Muscle layer of duodenum (tissue), 2 donors: ENCODE measurements around the gene LRP2.

Source experiments
- H3K27ac ChIP-seq: one replicate; pipeline ENCODE4 v1.7.0; 2013; ENCODE audit warnings: mild to moderate bottlenecking, low read length
- H3K27me3 ChIP-seq: one replicate; pipeline ENCODE4 v1.7.0; 2013; ENCODE audit warnings: low read depth, mild to moderate bottlenecking, control low read depth, low read length
- H3K36me3 ChIP-seq, 2 donors: one replicate each; pipeline ENCODE4 v1.7.0; 2013; ENCODE audit warnings: low read length in 2 of 2, control low read depth in 1 of 2, mild to moderate bottlenecking in 1 of 2; ENCODE audit not compliant: insufficient read depth in 2 of 2, control insufficient read depth in 1 of 2
- H3K4me1 ChIP-seq, 2 donors: one replicate each; pipeline ENCODE4 v1.7.0; 2013; ENCODE audit warnings: low read length in 2 of 2, mild to moderate bottlenecking in 2 of 2, control low read depth in 1 of 2, moderate library complexity in 1 of 2; ENCODE audit not compliant: insufficient read depth in 2 of 2, control insufficient read depth in 1 of 2
- H3K4me3 ChIP-seq, 2 donors: one replicate each; pipeline ENCODE4 v1.7.0; 2013; ENCODE audit warnings: low read length in 2 of 2, low read depth in 1 of 2, mild to moderate bottlenecking in 1 of 2
- H3K9me3 ChIP-seq, 2 donors: one replicate each; pipeline ENCODE4 v1.7.0; 2013; ENCODE audit warnings: low read length in 2 of 2, control low read depth in 1 of 2, mild to moderate bottlenecking in 1 of 2; ENCODE audit not compliant: control insufficient read depth in 1 of 2
- donor health status: healthy.

LRP2 gene

DNA sequence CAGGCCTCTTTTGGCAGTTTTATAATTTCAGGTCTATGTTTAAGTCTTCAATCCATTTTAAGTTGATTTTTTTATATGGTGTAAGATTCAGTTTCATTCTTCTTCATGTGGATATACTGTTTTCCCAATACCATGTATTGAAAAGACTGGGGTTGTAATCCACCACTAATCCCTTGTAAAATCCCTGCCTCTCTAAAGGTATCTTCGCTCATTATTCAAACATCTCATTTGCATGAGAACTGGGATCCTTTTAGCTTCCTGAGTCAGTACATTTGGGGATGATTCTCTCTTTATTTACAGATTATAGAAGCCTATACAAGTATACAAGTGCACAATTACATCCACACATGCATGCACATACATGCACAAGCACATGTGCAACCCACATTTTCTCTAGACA is 267.7 kb downstream of the LRP2 start:
- Histone ChIP-seq H3K36me3 (no peaks in the 10 kb centered on the region), H3K27ac (no peak overlapping the region), H3K4me3 (no peak overlapping the region), H3K27me3 (no peaks in the 10 kb centered on the region), H3K4me1 (peaks cover 5 to 11% of the 10 kb centered on the region in 2 donors), H3K9me3 (no peaks in the 10 kb centered on the region)

DNA sequence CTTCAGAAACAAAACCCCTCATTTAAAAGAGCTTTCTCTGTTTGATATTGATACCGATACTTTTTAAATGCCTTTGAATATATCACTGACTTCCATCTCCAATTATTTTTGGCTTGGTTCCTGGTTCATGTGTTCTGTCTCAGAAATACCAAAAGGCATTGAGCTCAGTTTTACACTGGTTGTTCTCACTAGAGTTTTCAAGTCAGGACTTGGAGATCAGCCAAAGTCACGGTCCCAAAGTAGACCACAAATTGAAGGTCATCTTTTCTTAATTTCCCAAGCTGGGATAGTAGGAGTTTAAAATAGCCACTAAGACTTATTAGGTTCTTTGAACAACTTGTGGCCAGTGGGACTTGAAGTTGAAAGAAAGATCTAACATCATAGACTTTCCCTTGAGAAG is 268.8 kb downstream of the LRP2 start:
- H3K4me1 ChIP-seq: peaks cover 5 to 11% of the 10 kb centered on the region in 2 donors
- no peaks in the 10 kb centered on the region for H3K36me3 ChIP-seq
- no peak overlapping the region for H3K27ac ChIP-seq
- H3K4me3 ChIP-seq: no peak overlapping the region
- H3K9me3 ChIP-seq: no peaks in the 10 kb centered on the region
- no peaks in the 10 kb centered on the region for H3K27me3 ChIP-seq

DNA sequence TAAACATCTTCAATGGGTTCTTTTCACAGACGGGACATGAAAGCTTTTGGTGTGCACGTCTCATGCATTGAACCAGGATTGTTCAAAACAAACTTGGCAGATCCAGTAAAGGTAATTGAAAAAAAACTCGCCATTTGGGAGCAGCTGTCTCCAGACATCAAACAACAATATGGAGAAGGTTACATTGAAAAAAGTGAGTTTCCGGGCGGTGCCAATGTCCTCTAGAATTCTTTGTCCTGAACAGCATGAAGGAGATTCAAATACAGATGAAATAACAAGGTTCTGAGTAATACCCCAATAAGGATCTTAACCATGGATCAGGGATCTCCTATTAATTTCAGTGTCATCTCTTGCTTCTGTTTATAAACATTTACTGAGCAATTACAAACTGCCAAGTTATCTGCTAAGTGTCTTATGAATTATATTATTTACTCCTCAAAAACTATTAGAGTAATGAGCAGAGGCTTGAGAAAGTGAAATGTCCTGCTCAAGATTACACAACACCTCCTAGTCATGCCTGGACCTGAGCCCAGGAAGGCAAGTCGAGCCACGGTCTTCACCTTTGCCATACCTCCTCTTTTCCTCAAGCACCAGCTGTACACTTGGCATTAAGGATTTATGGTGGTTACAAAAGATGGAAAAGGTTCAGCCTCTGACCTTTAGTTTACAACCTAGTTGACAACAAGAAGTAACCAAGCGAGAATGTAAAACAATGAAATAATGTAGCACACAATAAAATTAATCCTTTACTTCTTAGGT is 270.4 kb downstream of the LRP2 start:
- no peak overlapping the region for H3K27ac ChIP-seq
- no peaks in the 10 kb centered on the region for H3K36me3 ChIP-seq
- peaks cover 5 to 11% of the 10 kb centered on the region in 2 donors for H3K4me1 ChIP-seq
- H3K27me3 ChIP-seq: no peaks in the 10 kb centered on the region
- H3K9me3 ChIP-seq: no peaks in the 10 kb centered on the region
- H3K4me3 ChIP-seq: no peak overlapping the region

DNA sequence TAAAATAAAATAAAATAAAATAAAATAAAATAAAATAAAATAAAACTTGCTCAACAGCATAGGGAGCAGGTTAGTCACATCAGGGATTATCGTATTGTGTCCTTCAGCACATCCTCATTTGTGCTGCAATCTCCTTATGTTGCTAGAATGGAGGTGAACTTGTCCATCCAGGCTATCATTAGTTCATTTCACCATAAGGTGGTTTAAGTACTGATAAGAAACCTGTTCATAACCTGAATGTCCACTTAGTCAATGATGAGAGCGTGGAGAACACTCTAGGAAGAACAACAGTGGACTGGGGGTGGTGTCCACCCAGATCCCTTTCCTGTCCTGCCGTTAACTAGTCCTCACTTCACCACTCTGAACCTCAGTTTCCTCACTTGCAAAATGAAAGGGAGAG is 271.1 kb downstream of the LRP2 start:
- Histone ChIP-seq H3K27me3 (no peaks in the 10 kb centered on the region), H3K9me3 (no peaks in the 10 kb centered on the region), H3K4me1 (peaks cover 5 to 11% of the 10 kb centered on the region in 2 donors), H3K27ac (no peak overlapping the region), H3K4me3 (no peak overlapping the region), H3K36me3 (no peaks in the 10 kb centered on the region)

DNA sequence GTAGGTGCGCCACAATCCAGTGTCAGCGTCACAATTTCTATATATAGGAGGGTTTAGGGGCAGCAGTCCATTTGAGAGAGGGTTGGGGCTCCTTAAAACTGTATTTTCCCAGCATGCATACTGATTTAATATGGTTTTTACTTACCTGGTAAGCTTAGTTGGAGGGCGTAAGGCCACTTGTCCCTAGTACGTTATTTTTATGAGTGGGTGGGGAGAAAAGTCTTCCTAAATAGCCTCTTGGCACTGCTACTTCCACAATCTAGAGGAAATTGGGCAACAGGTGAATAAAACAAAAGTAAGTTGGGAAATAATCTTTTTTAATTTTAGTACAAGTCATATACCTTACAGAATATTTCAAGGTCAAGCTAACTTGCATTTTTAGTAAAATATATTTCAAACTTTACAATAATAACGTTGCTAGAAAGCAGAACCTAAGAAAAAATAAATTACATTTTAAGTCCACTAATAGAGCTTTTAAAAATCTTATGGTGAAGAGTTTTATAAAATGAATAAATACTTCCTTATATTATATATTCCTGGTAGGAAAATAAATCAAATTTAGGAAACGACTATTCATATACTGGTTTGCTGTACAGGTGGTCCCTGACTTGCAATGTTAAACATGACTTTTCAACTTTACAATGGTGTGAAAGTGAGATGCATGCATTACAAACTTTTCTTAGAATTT is 272.1 kb downstream of the LRP2 start:
- Histone ChIP-seq H3K27me3 (no peaks in the 10 kb centered on the region), H3K9me3 (peaks cover 0 to 3% of the 10 kb centered on the region in 2 donors), H3K27ac (no peak overlapping the region), H3K4me1 (peaks cover 5 to 6% of the 10 kb centered on the region in 2 donors), H3K36me3 (no peaks in the 10 kb centered on the region), H3K4me3 (no peak overlapping the region)

DNA sequence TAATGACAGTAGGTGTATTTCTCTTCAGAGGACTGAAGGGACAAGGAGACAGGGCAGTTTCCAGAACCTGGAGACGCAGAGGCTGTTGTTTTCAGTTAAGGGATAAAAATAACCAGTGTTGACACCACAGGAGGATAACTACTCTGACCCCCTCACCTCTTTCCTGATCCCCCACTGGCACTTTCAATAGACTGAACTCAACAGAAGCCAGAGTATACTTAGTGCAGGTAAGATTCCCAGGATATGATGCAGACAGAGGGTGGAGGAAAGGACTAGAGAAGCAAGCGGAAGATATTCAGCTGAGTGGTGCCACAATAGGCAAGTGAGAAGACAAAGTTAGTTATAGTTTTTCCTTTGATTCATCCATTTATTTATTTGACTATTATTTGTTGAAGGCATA is 273.2 kb downstream of the LRP2 start:
- H3K36me3 ChIP-seq: no peaks in the 10 kb centered on the region
- H3K4me3 ChIP-seq: no peak overlapping the region
- peaks cover 5 to 6% of the 10 kb centered on the region in 2 donors for H3K4me1 ChIP-seq
- H3K9me3 ChIP-seq: peaks cover 0 to 3% of the 10 kb centered on the region in 2 donors
- no peaks in the 10 kb centered on the region for H3K27me3 ChIP-seq
- no peak overlapping the region for H3K27ac ChIP-seq

DNA sequence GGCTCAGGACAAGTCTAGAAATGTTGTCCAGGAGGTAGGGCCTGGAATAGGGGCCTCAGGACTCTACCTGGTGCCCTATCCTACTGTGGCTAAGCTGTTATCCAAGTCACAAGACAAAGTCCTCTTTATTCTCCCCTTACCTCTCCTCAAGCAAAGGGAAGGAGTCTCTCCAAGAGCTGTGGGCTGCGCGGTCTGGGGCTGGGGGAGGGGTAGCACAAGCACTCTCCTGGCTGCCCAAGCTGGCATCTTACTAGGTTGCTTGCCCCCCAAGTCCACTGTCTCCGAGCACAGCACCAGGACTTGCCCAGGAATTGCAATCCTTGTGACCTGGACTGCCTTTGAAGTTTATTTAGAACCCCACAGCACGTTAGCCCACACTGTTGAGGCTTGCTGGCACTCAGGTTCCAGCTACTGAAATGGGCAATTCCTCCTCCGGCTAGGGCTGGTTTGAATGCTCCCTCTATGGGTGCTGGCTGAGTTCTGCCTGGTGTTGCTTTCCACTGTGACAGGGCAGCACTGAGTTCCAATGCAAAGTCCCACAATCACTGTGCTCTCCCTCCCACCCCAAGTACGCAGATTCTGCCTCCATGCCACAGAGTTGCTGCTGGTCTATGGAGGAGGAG is 274.5 kb downstream of the LRP2 start:
- H3K36me3 ChIP-seq: no peaks in the 10 kb centered on the region
- H3K27ac ChIP-seq: no peak overlapping the region
- peaks cover 0 to 3% of the 10 kb centered on the region in 2 donors for H3K9me3 ChIP-seq
- no peak overlapping the region for H3K4me3 ChIP-seq
- H3K4me1 ChIP-seq: peaks cover 1 to 6% of the 10 kb centered on the region in 2 donors
- no peaks in the 10 kb centered on the region for H3K27me3 ChIP-seq

DNA sequence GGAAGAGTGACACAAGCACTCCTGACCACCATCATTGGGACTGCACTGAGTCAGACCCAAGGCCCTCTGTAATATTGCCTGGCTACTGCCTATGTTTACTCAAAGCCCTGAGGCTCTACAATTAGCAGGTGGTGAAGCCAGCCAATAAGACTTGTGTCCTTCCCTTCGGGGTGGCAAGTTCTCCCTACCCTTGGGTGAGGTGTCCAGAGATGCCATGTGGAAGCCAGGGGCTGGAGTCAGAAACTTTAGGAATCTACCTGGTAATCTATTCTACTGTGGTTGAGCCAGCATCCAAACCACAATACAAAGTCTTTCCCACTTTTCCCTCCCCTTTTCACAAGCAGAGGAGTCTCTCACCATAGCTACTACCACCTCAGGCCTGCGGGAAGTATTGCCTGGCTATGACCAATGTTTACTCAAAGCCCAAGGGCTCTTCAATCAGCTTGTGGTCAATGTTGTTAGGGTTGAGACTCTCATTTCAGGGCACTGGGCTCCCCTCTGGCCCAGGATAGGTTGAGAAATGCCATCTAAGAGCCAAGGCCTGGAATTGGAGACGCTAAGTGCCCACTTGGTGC is 275.4 kb downstream of the LRP2 start:
- Histone ChIP-seq H3K4me3 (no peak overlapping the region), H3K4me1 (peaks cover 0 to under 1% of the 10 kb centered on the region in 2 donors), H3K36me3 (no peaks in the 10 kb centered on the region), H3K27me3 (no peaks in the 10 kb centered on the region), H3K9me3 (peaks cover 0 to 3% of the 10 kb centered on the region in 2 donors), H3K27ac (no peak overlapping the region)

DNA sequence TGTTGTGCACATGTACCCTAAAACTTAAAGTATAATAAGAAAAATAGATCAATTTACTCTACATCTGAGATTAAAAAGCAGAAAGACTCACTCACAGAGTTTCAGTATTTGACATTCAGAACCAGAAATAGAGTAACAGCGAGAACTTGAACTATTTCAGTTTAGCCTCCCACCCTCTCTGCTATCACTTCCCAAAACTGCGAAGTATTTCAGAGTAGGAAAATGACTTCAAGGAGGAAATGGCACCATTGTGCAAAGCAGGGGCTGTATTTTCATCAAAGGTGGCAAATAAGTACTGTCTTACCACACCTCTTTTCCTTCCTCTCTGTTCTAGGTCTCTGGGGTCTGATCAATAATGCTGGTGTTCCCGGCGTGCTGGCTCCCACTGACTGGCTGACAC is 279.3 kb downstream of the LRP2 start:
- H3K9me3 ChIP-seq: peaks cover 0 to 3% of the 10 kb centered on the region in 2 donors
- no peaks in the 10 kb centered on the region for H3K27me3 ChIP-seq
- H3K4me1 ChIP-seq: no peaks in the 10 kb centered on the region
- no peak overlapping the region for H3K4me3 ChIP-seq
- no peak overlapping the region for H3K27ac ChIP-seq
- H3K36me3 ChIP-seq: no peaks in the 10 kb centered on the region

DNA sequence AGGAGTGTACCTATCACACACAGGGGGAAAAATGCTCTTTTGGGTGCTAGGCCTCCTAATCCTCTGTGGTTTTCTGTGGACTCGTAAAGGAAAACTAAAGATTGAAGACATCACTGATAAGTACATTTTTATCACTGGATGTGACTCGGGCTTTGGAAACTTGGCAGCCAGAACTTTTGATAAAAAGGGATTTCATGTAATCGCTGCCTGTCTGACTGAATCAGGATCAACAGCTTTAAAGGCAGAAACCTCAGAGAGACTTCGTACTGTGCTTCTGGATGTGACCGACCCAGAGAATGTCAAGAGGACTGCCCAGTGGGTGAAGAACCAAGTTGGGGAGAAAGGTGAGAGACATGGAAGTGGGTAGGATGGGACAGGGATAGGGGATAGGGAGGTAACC is 280.8 kb downstream of the LRP2 start:
- Histone ChIP-seq H3K27me3 (no peaks in the 10 kb centered on the region), H3K36me3 (no peaks in the 10 kb centered on the region), H3K9me3 (peaks cover 0 to 3% of the 10 kb centered on the region in 2 donors), H3K27ac (no peak overlapping the region), H3K4me1 (no peaks in the 10 kb centered on the region), H3K4me3 (no peak overlapping the region)
